ENCODE data around the gene RAPH1.

The RAPH1 gene

DNA sequence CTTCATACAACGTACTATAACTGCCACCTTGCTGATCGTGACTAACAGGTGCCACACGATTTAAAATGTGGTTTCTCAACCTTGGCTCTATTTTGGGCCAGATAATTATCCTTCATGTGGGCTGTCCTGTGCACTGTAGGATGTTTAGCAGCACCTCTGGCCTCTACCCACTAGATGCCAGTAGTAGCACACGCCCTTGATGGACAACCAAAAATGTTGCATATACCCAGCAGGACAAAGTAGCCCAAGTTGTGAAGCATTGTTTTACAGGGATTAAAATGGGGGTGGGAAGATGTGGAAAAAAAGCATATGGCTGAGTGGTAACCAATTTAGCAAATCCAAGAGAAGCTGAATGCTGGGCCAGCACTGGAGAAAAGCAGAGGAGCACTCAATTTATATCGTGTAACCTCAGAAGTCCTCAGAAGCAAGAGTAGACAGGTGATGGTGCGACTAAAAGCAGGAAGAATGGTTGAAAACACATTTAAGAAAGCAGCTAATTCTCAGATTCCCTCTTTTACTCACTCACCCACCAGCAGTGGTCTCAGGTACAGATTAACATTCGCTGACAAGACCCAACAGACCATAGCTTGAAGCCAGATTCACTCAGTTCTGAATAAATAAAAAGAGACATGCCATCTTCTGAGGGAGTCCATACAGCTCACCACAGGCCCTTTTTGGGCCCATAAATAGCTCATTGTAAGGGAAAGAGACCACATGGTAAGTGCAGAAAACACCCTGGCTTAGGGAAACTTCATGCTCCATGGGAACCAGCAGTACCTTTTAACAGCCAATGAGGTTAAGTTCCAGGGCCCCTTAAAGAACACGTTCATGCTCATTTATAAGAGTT lies 50.6 kb downstream of the RAPH1 start:
- no peak for DNase-seq

- no peak for DNase-seq
Measured at GRCh38 chr2:203480623-203481022, 54.5 kb downstream of the RAPH1 start.

- no peak for DNase-seq
Measured at GRCh38 chr2:203476881-203477280, 58.2 kb downstream of the RAPH1 start.

DNA sequence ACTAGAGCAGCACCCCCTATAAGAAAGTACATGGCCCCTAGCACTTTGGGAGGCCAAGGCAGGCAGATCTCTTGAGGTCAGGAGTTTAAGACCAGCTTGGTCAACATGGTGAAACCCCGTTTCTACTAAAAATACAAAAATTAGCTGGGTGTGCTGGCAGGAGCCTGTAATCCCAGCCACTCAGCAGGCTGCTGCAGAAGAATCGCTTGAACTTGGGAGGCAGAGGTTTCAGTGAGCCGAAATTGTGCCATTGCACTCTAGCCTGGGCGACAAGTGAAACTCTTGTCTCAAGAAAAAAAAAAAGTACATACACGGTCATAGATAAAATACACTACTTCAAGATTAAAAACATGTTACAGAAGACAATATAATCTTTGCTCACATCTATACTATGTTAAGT lies 63.8 kb downstream of the RAPH1 start:
- no peak for DNase-seq

DNA sequence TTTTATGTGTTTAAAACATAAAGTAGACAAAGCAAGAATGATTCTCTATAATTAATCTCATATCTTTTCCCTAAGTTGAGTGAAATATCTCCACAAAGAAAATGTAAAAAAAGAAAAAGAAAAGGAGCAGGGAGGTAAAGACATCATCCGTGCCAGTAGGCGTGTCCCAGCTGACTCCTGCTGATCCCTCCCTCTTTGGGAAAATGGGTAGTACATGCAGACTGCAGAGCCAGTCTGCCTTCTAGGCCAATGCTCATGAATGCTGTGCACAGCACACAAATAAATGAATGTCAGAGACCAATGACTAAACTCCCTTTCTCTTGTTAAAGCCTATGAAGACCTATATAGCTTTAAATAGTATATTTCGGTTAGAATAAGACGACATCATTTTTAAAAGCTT lies 64.7 kb downstream of the RAPH1 start:
- no peak for DNase-seq

- DNase-seq = no peak
Measured at GRCh38 chr2:203469546-203469945, 65.6 kb downstream of the RAPH1 start.

GRCh38 chr2:203463266-203463678 lies 71.8 kb downstream of the RAPH1 start:
- no peak for DNase-seq

GRCh38 chr2:203462308-203462707 lies 72.8 kb downstream of the RAPH1 start:
- no peak for DNase-seq

DNA sequence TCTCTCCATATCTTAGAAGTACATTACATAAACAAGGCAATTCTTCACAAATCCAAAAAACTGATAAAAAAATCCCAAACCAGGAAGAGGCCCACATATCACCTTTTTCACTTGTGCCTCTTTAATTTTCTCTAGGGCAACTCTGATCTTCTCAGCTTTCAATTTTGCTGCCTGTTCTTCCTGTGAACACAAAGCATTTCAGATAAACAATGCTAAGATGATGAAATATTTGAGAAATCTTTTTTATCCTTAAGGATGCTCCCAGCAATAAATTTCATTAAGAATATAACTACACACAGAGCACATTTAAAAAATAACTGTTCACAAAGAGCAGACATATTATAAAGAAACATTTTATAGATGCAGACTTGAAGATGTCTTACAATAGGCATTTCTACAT lies 73.4 kb downstream of the RAPH1 start:
- DNase-seq = no peak

GRCh38 chr2:203455209-203455608 lies 79.9 kb downstream of the RAPH1 start:
- no peak for DNase-seq

GRCh38 chr2:203453858-203454451 lies 81.1 kb downstream of the RAPH1 start:
- DNase-seq = peak; percentile 5

DNA sequence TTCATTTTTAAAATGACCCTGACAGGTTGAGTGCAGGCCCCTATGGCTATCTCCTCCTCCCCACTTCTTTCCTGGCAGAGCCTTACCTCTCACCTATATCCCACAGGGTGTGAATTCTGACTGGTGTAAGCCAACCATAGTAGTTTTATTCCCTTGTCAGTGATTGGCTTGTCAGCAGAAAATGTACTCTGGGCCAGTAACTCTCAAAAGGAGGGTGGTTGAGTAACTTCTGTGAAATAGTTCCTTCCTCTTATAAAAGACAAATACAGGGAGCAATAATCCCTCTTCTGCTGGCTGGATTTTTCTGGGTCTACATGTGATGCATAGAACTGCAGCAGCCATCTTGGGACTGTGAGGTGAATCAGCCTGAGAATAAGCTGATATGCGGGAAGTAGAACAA lies 83.4 kb downstream of the RAPH1 start:
- no peak for DNase-seq

DNA sequence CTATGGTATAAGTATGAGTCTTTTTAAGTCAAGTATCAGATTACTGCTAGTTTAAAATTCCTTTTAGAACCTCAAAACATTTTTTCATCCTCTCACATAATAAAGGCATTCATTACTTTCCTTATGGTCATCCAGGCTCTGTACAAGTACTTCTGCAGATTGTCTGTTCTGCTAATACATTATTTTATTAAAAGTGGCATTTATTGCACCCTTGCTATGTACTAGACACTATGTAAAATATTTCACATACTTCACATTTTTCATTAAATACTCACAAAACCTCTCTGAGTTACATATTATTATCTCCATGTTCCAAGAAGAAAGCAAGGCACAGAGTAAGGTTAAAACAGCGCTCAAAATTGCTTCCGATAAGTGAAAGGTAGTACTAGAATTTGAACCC lies 84.1 kb downstream of the RAPH1 start:
- DNase-seq = no peak

GRCh38 chr2:203450561-203450960 lies 84.5 kb downstream of the RAPH1 start:
- no peak for DNase-seq

DNA sequence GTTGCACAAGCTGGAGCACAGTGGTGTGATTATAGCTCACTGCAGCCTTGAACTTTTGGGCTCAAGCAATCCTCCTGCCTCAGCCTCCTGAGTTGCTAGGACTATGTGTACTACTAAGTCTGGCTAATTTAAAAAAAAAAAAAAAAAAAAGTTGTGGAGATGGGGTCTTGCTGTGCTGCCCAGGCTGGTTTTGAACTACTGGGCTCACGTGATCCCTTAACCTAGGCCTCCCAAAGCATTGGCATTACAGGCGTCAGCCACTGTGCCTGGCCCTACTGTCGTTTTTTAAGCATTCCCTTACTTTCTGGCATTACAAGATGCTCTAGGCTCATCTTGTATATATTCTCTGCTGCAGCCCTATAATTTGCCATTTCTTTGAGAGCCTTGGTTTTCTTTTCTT lies 88.3 kb downstream of the RAPH1 start:
- no peak for DNase-seq

DNA sequence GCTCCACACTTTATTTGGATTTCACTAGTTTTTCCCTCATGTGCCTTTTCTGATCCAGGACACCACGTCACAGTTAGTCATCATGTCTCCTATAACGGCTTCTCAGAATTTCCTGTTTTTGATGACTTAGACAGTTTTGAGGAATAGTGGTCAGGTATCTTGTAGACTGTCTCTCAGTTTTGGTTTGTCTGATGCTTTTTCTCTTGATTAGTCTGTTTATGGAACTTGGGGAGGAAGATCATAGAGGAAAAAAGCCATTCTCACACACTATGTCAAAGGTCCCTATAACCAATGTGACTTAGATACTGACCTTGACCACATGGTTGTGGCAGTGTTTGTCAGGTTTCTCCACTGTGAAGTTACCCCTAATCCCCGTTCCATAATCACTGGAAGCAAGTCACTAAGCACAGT lies 89.0 kb downstream of the RAPH1 start:
- DNase-seq = no peak

- no peak for DNase-seq
Measured at GRCh38 chr2:203444738-203445137, 90.4 kb downstream of the RAPH1 start.

- DNase-seq = no peak
Measured at GRCh38 chr2:203442463-203442862, 92.6 kb downstream of the RAPH1 start.

DNA sequence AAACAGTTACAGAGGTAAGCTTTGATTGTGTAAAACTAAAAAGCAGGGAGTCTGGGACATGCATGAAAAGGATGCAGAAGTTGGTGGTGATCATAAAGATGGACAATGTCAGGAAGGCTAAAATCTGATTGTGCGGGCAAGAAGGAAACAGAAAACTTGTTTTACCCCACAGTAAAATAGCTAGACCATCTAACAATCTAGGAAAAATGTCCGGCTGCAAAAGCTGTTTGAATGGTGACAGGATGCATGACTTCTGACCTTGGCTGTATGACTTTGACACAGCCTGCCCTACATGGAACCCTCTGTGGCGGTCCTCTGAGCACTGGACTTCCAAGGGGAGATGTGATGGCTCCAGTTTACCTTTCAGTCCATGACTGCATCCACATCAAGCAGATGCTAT lies 93.6 kb downstream of the RAPH1 start:
- no peak for DNase-seq

DNA sequence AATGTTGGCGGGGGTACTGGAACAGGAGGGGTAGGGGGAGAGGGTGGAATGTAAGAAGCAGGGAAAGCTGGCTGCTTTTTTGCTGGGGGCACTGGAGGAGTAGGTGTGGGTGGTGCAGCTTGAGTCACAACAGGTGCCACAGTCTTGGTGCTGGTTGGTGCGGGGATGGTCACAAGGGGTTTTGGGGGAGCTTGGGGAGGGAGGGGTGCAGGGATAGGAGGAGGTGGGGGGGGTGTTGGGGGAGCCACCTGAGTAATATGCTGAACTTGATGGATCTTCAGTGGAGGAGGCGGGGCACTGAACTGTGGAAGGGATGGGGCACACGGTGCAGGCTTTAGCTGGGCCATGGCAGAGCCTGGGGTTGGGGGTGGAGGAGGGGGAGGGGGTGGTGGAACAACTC lies 94.4 kb downstream of the RAPH1 start:
- no peak for DNase-seq

GRCh38 chr2:203438528-203438927 lies 96.6 kb downstream of the RAPH1 start:
- DNase-seq = no peak

- DNase-seq = no peak
Measured at GRCh38 chr2:203437511-203437910, 97.6 kb downstream of the RAPH1 start.

DNA sequence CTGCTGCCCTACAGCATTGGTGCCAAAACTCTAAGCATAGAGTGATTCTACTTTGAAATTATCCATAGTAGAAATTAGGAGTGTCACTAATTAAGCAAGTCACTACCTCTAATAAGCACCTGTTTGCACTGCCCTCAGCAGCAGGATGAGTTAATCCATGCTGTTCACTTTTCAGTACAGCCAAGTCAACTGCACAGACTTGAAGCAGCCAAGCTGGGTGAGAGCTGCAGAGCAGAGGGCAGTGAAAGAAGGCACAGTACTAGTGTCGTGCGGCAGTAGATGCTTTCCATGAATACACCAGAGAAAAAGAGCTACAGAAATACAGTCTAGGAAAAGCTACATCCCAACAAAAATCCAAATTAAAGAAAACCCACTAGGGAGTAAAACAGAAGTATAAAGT lies 98.6 kb downstream of the RAPH1 start:
- no peak for DNase-seq

- DNase-seq = peak; percentile 15
Measured at GRCh38 chr2:203432811-203433210, 102.3 kb downstream of the RAPH1 start.

Measured in NCI-H2171 (cell line).